ENCODE measurements around the gene RBKS. TPM values are rescaled to one million over a fixed set of nuclear protein-coding genes. Genes with fewer than 3 reads are reported as not detected.

The RBKS gene
- total RNA-seq, 4 donors from 2014 or later, result 2.1 to 12.3 (median 4.8) TPM

DNA sequence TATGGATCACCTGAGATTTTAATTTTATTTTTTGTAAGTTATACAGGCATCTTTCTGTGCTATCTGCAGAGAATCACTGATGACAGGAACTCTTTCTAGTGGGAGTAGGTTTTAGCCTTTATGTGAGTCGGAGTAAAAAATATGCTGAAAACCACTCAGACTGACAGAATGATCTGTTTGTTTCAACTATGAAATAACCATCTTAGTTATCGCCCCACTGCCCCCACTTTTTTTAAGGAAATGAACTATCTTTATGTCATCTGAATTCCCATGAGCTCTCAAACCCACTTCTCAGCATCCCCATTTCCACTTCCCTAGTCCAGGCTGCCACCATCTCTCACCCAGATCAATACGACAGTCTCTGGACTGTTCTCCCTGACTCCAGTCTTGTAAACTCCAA lies 79.7 kb downstream of the RBKS start:
- no peak for DNase-seq (ENCODE audit: low spot score)
- TF ChIP-seq, protein P1, sequence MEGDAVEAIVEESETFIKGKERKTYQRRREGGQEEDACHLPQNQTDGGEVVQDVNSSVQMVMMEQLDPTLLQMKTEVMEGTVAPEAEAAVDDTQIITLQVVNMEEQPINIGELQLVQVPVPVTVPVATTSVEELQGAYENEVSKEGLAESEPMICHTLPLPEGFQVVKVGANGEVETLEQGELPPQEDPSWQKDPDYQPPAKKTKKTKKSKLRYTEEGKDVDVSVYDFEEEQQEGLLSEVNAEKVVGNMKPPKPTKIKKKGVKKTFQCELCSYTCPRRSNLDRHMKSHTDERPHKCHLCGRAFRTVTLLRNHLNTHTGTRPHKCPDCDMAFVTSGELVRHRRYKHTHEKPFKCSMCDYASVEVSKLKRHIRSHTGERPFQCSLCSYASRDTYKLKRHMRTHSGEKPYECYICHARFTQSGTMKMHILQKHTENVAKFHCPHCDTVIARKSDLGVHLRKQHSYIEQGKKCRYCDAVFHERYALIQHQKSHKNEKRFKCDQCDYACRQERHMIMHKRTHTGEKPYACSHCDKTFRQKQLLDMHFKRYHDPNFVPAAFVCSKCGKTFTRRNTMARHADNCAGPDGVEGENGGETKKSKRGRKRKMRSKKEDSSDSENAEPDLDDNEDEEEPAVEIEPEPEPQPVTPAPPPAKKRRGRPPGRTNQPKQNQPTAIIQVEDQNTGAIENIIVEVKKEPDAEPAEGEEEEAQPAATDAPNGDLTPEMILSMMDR (IDR thresholded peaks at IDR 0.05), result no peak
- ATAC-seq (ENCODE audit: low FRiP score), result no peak

DNA sequence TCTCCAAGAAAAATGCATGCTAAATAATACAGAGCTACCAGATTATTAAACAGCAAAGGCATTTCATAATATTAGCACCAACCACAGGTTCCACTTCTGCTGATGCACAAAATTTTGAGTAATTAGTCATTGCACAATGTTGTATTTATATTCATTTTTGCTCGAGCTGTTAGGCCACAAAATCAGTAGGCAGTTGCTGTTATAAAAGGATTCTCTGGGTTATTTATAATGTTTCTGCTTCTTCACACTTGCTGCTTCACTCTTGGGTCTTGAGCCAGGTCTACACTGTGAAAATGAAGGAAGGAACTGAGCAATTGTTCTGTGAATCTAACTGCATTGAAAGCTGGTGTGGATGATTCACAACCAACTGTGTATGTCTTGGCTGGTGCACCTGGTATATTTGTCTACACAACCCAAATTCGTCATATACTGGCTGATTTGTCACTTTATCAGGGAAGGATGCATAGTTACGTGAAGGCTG lies 80.4 kb downstream of the RBKS start:
- peak; percentile 86 for ATAC-seq (ENCODE audit: low FRiP score)
- TF ChIP-seq, protein P1 (IDR thresholded peaks at IDR 0.05), result no peak
- DNase-seq (ENCODE audit: low spot score), result no peak

DNA sequence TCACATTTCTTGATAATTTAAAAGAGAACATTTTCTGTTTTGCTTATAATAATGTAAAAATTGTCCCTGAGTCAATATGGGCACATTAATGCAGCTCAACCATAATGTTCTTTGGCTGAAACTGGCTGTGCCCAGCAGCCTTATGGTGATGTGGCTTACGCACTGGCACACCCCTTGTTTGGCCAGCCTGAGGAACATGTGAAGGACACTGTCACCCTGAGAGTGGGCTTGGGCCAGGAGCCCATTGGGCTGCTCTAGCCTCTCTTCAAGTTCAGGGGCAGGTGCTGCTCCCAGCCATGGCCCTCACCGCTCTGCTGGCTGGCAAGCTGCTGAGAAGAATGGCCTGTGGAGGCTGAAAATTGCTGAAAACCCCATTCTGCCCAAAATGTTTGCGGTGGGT lies 81.2 kb downstream of the RBKS start:
- DNase-seq (ENCODE audit: low spot score) (no peak), ATAC-seq (ENCODE audit: low FRiP score) (no peak)
- TF ChIP-seq, protein P1 (IDR thresholded peaks at IDR 0.05), result no peak

DNA sequence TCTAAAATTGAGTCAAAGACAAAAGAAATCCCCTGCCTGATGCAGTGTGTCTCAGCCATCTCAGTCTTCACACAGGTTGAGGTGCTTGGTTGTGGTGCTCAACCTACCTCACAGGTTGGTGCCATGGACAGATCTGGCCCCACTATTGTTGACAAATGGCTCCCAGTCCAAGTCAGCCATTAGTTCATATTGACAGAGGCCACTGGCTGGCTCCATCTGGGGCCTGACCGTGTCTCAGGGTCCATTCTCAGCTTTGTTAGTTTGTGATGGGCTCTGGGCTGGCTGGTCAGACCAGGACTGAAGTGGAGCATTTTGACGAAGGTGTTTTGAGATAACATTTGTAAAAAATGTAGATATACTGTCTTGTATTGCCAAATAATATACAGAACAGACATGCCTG lies 81.8 kb downstream of the RBKS start:
- TF ChIP-seq, protein P1 (IDR thresholded peaks at IDR 0.05), result no peak
- DNase-seq (ENCODE audit: low spot score), result no peak
- ATAC-seq (ENCODE audit: low FRiP score), result no peak

DNA sequence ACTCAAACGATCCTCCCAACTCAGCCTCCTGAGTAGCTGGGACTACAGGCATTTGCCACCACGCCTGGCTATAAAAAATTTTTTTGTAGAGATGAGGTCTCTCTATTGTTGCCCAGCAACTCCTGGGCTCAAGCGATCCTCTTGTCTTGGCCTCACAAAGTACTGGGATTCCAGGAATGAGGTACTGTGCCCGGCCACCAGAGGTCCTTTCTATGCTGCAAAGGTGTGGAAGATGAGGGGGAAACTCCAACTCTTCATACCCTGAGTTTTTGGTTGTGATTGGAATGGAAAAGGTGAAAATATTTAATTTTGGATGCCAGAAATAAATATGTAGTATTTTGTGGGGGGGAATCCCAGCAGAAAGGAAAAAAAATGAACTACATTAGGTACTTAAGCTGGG lies 82.7 kb downstream of the RBKS start:
- TF ChIP-seq, protein P1 (IDR thresholded peaks at IDR 0.05), result no peak
- ATAC-seq (ENCODE audit: low FRiP score) (no peak), DNase-seq (ENCODE audit: low spot score) (no peak)

- no peak for ATAC-seq (ENCODE audit: low FRiP score)
- TF ChIP-seq, protein P1 (IDR thresholded peaks at IDR 0.05), result no peak
- no peak for DNase-seq (ENCODE audit: low spot score)
These were observed 83.7 kb downstream of the RBKS start for GRCh38 chr2:27806311-27807059.

DNA sequence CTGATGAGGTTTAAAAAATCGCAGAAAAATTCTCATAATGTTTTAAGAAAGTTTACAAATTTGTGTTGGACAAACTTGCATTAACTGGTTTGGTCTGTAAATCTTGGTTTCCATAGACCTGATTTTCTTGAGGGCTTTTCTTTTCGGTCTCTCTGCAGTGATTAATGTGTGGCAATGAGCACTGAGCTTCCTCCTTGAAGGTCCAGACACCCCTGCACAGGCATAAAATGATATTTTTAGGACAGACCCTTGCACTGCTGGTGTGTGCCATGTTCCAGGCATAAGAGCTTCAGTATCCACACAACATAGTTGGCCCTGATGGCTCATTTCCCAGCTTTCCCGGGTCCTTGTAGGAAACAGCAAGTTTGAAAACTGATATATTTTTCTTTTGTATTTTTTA lies 85.0 kb downstream of the RBKS start:
- ATAC-seq (ENCODE audit: low FRiP score) (no peak), DNase-seq (ENCODE audit: low spot score) (no peak)
- TF ChIP-seq, protein P1 (IDR thresholded peaks at IDR 0.05), result no peak

Measured in omental fat pad (tissue), 4 donors.